ENCODE measurements around the gene AKAP13.
"Not testable (repeated sequence)": the region's sequence is repeated elsewhere in the genome, so short reads cannot be mapped to it uniquely, and the experiment has no call there.

The AKAP13 gene

DNA sequence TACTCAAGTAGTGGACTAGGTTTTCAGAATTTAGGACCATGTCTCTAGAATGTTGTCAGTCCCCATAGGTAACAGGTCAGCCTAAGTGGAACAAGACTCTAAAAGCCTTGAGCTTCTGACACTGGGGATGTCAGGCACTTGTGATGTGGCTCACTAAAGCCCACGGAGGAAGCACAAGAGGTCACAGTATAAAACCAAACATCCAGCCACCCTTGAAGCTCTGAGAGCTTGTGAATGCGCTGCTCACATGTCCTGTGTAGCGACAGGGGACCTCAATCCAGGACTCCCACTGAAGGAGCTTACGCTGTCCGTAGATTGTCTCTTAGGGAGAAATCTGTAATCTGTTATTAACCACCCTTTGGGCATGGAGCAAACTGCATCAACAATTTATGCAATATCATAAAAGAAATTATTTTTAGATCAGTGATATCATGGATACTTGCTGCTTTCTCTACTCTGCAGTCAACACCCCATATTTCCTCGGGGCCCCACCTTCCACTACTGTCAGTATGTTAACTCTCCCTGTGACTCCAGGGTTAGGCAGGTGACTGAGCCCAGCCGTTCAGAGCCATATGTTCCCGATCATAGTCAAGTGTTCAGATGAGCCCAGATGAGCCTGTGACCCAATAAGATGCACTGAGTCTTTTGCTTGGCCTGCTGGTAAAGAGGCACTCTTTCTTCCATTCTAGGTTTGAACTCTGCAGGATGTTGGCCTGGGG lies 32.2 kb upstream of the AKAP13 start:
- DNase-seq: not testable (repeated sequence)

- DNase-seq: not testable (repeated sequence)
Observed at GRCh38 chr15:85349062-85349461, 31.3 kb upstream of the AKAP13 start.

DNA sequence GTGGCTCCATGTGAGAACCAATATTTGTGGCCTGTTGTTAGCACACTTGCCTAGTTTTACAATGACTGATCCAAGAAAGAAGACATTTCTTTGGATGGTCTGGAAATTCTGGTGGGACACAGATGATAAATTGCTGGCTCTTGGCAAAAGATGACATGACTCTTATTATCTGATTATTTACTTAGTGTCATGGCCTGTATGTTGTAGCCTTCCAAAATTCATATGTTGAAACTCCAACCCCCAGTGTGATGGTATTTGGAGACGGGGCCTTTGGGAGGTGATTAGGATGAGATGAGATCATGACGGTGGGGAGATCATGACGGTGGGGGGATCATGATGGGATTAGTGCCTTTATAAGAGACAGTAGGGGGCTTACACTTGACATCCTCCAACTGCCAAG lies 30.0 kb upstream of the AKAP13 start:
- no peak for DNase-seq

- DNase-seq: not testable (repeated sequence)
Observed at GRCh38 chr15:85351501-85351900, 28.9 kb upstream of the AKAP13 start.

GRCh38 chr15:85351965-85352364 lies 28.4 kb upstream of the AKAP13 start:
- DNase-seq: no peak

GRCh38 chr15:85353516-85353915 lies 26.9 kb upstream of the AKAP13 start:
- no peak for DNase-seq

- DNase-seq: no peak
Observed at GRCh38 chr15:85354461-85354860, 25.9 kb upstream of the AKAP13 start.

- no peak for DNase-seq
Observed at GRCh38 chr15:85354948-85355347, 25.5 kb upstream of the AKAP13 start.

GRCh38 chr15:85356276-85356675 lies 24.1 kb upstream of the AKAP13 start:
- DNase-seq: no peak

- no peak for DNase-seq
Observed at GRCh38 chr15:85361323-85361722, 19.1 kb upstream of the AKAP13 start.

DNA sequence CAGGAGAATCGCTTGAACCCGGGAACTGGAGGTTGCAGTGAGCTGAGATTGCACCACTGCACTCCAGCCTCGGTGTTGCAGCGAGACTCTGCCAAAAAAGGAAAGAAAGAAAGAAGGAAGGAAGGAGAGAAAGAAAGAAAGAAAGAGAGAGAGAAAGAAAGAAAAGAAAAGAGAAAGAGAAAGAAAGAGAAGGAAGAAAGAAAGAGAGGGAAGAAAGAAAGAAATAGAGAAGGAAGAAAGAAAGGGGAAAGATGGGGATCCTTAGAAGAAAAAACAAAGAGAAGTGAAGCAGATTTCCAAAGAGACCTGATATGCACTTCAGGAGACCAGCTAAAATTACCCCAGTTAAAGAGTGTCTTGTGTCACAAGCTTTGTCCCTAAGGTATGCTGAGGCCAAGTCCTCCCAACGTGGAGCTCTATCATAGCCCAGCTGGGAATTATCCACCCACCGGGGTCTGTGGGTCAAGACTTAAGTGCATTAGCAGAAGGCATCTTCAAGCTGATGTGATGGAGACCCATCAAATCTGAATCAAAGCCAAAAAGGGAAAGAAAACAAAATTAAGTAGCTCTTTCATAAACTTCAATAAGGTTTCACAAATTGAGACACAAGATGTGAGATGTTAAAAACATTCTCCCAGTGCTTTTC lies 17.8 kb upstream of the AKAP13 start:
- no peak for DNase-seq

DNA sequence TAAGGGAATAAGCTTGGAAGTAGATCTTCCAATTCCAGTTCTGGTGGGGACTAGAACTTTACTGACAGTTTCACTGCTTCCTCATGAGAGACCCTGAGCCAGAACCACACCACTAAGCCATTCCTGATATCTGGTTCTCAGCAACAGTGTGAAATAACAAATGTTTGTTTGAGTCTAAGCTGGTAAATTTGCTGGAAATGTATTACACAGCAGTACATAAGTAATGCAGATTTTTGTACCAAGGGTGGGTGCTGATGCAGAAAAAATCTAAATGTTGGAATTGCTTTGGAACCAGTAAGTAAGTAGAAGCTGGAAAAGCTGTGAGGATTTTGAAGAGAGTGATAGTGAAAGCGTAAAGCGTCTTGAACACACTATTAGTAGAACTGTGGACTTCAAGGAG lies 14.4 kb upstream of the AKAP13 start:
- no peak for DNase-seq

GRCh38 chr15:85367741-85368140 lies 12.7 kb upstream of the AKAP13 start:
- DNase-seq: no peak

GRCh38 chr15:85374831-85375230 lies 5.6 kb upstream of the AKAP13 start:
- no peak for DNase-seq

DNA sequence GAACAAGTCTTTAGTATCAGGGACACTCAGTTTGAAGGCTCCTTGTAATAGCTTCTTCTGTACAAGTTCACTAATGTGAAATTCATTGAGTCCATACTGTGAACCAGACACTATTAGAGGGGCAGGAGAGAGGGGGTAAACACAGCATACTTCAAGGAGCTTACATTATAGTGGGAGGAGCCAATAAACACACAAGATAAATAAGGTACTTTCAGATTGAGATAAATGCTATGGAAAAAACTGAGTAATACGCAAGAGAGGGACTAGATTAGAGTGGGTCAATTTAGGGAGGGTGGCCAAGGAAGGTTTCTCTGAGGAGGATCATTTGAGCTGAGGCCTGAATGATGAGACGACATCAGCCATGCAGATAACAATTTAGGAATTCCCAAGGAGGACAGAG lies 3.1 kb upstream of the AKAP13 start:
- DNase-seq: no peak

DNA sequence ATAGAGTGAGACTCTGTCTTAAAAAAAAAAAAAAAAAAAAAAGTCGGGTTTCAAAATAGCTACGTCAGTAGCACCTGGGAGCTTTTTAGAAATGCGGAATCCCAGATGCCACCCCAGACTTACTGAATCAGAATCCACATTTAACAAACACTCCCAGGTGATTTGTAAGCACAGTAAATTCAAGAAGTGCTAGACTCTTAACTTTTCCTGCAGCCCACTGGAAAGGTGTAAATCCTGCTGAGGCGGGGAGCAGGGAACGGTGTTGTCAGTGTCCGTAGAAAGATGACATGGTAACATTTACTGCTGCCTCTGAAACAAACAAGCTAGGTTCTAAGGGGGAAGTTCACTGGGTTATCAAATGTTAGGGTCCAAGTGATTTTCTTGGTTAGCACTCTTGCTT lies 2.4 kb upstream of the AKAP13 start:
- DNase-seq: no peak

DNA sequence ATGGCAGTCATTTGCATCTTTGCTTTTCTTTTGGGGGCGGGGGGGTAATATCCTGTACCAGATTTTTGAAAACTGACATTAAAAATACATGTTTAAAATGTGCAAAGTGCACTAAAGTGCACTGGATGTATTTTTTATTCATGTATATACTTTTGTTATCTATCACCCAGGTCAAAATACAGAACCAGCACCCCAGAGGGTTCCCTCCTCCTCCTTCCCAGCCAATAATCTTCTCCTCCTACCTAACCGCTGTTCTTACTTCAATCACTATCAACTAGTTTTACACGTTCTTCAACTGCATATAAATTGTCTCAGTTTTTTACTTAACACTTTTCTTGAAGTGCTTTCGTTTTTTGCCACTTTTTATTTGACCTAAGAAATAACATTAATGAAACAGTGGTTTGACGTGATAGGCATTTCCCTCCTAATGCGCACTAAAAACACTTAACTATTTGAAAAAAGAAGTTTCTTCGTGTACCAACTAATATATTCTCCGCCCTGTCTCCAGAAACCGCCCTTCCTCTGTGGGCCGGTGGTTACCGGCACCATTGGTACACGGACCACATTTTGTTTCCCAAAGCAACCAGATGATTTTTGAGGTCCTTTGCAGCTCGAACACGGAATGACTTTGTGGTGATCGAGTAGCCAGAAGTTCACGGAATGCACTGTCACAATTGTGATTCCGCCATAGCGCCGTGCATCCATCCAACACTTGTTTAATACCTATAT lies 836 bp upstream of the AKAP13 start:
- peak; percentile 61 for DNase-seq

- DNase-seq: peak; percentile 61
Observed at GRCh38 chr15:85380812-85381642, 624 bp downstream of the AKAP13 start.

DNA sequence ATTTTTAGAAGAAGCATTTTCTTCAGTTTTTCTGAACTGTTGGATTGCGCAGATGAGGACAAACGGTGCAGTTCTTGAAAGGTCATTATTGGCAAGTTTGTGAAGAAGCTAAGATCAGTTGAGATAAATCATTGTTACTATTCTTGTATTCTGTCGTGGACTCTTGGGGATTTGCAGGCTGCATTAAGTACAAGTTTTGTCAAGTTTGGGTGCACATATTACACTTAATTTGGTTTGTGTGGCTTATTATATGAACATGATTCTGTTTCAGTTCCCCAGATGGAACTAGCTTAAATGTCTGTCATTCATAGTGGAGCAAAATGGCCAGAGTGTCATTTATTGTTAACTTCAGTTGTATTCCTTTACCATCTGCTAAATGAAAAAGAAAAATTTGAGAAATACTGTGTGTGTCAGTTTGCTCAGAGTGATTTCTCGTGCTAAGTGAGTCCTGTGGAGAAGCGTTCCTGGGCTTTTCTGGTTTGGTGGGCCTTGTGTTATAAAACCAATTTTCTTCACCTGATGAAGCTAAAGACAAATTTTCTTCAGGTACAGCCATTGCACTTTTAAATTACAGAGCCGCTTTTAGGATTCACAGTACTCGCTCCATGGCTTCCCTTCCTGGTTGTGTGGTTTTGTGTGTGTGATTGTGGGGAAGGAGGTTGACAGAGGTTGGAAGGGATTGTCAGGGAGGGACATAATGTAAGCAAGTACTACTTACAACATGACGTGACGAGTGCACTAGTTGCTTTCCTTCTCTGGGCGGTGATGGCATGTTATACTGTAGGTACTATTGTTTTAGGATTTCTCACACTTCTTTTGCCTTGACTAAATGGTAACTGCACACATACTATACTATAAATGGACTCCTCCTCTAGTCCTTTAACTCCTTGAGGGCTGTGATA lies 1.7 kb downstream of the AKAP13 start:
- DNase-seq: no peak

DNA sequence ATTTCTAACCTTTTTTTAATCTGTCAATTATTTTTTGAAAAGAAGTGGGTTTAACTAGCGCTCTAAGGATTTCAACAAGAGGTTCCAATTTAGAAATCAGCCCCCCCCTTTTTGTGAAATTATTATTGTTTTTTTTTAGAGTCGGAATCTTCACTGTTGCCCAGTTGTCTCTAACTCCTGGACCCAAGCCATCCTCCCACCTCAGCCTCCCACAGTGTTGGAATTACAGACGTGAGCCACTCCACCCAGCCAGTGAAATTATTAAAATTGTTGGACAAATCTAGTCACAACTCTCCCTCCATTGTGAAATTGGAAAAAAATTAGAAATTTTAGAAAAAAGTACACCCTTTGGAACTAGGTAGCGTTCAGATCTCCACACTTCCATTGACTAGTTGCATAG lies 2.5 kb downstream of the AKAP13 start:
- no peak for DNase-seq

- DNase-seq: no peak
Observed at GRCh38 chr15:85383470-85384148, 3.2 kb downstream of the AKAP13 start.

GRCh38 chr15:85386261-85386660 lies 5.9 kb downstream of the AKAP13 start:
- no peak for DNase-seq

Measured in DMS53 (cell line).